Measurements from ENCODE around the gene SFSWAP.

The SFSWAP gene

GRCh38 chr12:131752451-131752850 is 41.6 kb downstream of the SFSWAP start:
- no peak overlapping the region for H3K4me3 ChIP-seq (replicated peaks; ENCODE audit: low read depth, low read length)
- DNase-seq (ENCODE audit: low read depth) = no peak

GRCh38 chr12:131753005-131753404 is 42.1 kb downstream of the SFSWAP start:
- no peak for TF ChIP-seq CTCF (IDR thresholded peaks at IDR 0.05; ENCODE audit: low read length, missing control alignments)
- no peak overlapping the region for H3K4me3 ChIP-seq (replicated peaks; ENCODE audit: low read depth, low read length)
- no peak for DNase-seq (ENCODE audit: low read depth)

More at GRCh38 chr12:131752451-131752850, 41.6 kb downstream of the SFSWAP start:
- no peak for TF ChIP-seq CTCF (IDR thresholded peaks at IDR 0.05; ENCODE audit: low read length, missing control alignments)

- no peak for TF ChIP-seq CTCF (IDR thresholded peaks at IDR 0.05; ENCODE audit: low read length, missing control alignments)
- no peak overlapping the region for H3K4me3 ChIP-seq (replicated peaks; ENCODE audit: low read depth, low read length)
- DNase-seq (ENCODE audit: low read depth) = no peak
Observed at GRCh38 chr12:131753757-131754156, 42.9 kb downstream of the SFSWAP start.

GRCh38 chr12:131754184-131754583 is 43.3 kb downstream of the SFSWAP start:
- no peak for TF ChIP-seq CTCF (IDR thresholded peaks at IDR 0.05; ENCODE audit: low read length, missing control alignments)
- DNase-seq (ENCODE audit: low read depth) = no peak
- H3K4me3 ChIP-seq (replicated peaks; ENCODE audit: low read depth, low read length) = no peak overlapping the region

GRCh38 chr12:131755305-131756113 is 44.6 kb downstream of the SFSWAP start:
- H3K4me3 ChIP-seq (replicated peaks; ENCODE audit: low read depth, low read length) = no peak overlapping the region
- TF ChIP-seq CTCF (IDR thresholded peaks at IDR 0.05; ENCODE audit: low read length, missing control alignments) = peak; percentile 31
- DNase-seq (ENCODE audit: low read depth) = peak; percentile 27

GRCh38 chr12:131756441-131756840 is 45.6 kb downstream of the SFSWAP start:
- no peak for TF ChIP-seq CTCF (IDR thresholded peaks at IDR 0.05; ENCODE audit: low read length, missing control alignments)
- DNase-seq (ENCODE audit: low read depth) = no peak
- no peak overlapping the region for H3K4me3 ChIP-seq (replicated peaks; ENCODE audit: low read depth, low read length)

GRCh38 chr12:131757111-131757510 is 46.2 kb downstream of the SFSWAP start:
- no peak for DNase-seq (ENCODE audit: low read depth)
- no peak overlapping the region for H3K4me3 ChIP-seq (replicated peaks; ENCODE audit: low read depth, low read length)
- TF ChIP-seq CTCF (IDR thresholded peaks at IDR 0.05; ENCODE audit: low read length, missing control alignments) = no peak

Data from fibroblast of pulmonary artery (primary cell).